HEK293 (cell line): ENCODE data around the gene RP2.

Experiments
- CTCF ChIA-PET: fragments of 350-600 bp; formaldehyde crosslinking; extraction: SDS; loops from one replicate; lab custom pipeline; 2021; ENCODE audit warnings: antibody characterized with exemption; lab: Yijun Ruan, JAX
- POLR2A ChIA-PET: fragments of 300-600 bp; formaldehyde crosslinking; extraction: SDS; loops from one replicate; lab custom pipeline; 2020; ENCODE audit warnings: antibody characterized with exemption, inconsistent platforms; lab: Yijun Ruan, JAX
- H3K27ac ChIP-seq: fragments of 200-500 bp; sonication (Bioruptor generic); 2 replicates; pipeline ENCODE4 v1.5.1; 2014; ENCODE audit warnings: low read depth, low read length, control low read depth, inconsistent platforms; ENCODE audit errors: extremely low read depth
- H3K36me3 ChIP-seq, 2 experiments: fragments of 200-500 bp in 1 of 2; sonication (Bioruptor generic) in 1 of 2; 1 replicate in 1 of 2; 2 replicates in 1 of 2; pipeline ENCODE4 v1.5.1; 2014 to 2017; ENCODE audit warnings: inconsistent platforms in 2 of 2, low read length in 2 of 2; ENCODE audit not compliant: control insufficient read depth in 2 of 2, insufficient read depth in 1 of 2
- H3K4me1 ChIP-seq: fragments of 200-500 bp; sonication (Bioruptor generic); 2 replicates; pipeline ENCODE4 v1.5.1; 2014; ENCODE audit warnings: mild to moderate bottlenecking, low read length, inconsistent platforms; ENCODE audit not compliant: control insufficient read depth, insufficient read depth
- H3K4me3 ChIP-seq: 2 replicates; pipeline ENCODE4 v1.5.1; 2011; ENCODE audit warnings: low read depth, mild to moderate bottlenecking, control low read depth, low read length, moderate library complexity
- H3K9me3 ChIP-seq: fragments of 200-500 bp; sonication (Bioruptor generic); 2 replicates; pipeline ENCODE4 v1.5.1; 2014; ENCODE audit warnings: low read depth, low read length, inconsistent platforms; ENCODE audit not compliant: control insufficient read depth, insufficient read depth
- GLI4 ChIP-seq: fragments of 450-650 bp; formaldehyde crosslinking; IDR thresholded peaks from 2 replicates; pipeline ENCODE4 v1.5.1; 2016; ENCODE audit warnings: missing biosample characterization, missing genetic modification characterization
- SP7 ChIP-seq: fragments of 450-650 bp; formaldehyde crosslinking; IDR thresholded peaks from 2 replicates; pipeline ENCODE4 v1.5.1; 2016; ENCODE audit warnings: missing biosample characterization, missing genetic modification characterization
- ZBTB17 ChIP-seq: fragments of 450-650 bp; formaldehyde crosslinking; IDR thresholded peaks from 2 replicates; pipeline ENCODE4 v1.5.1; 2016; ENCODE audit warnings: missing biosample characterization, missing genetic modification characterization
- ZEB2 ChIP-seq: fragments of 450-650 bp; formaldehyde crosslinking; IDR thresholded peaks from 2 replicates; pipeline ENCODE4 v1.5.1; 2016; ENCODE audit warnings: missing biosample characterization, missing genetic modification characterization
- ZFP41 ChIP-seq: fragments of 450-650 bp; formaldehyde crosslinking; IDR thresholded peaks from 2 replicates; pipeline ENCODE4 v1.5.1; 2016; ENCODE audit warnings: missing biosample characterization, missing genetic modification characterization, borderline replicate concordance
- ZNF121 ChIP-seq: fragments of 450-650 bp; formaldehyde crosslinking; IDR thresholded peaks from 2 replicates; pipeline ENCODE4 v1.5.1; 2016; ENCODE audit warnings: missing biosample characterization, missing genetic modification characterization
- ZNF157 ChIP-seq: fragments of 450-650 bp; formaldehyde crosslinking; IDR thresholded peaks from 2 replicates; pipeline ENCODE4 v1.5.1; 2016; ENCODE audit warnings: missing biosample characterization, missing genetic modification characterization
- ZNF16 ChIP-seq: fragments of 450-650 bp; formaldehyde crosslinking; IDR thresholded peaks from 2 replicates; pipeline ENCODE4 v1.5.1; 2016; ENCODE audit warnings: low read depth, missing biosample characterization, missing genetic modification characterization
- ZNF248 ChIP-seq: fragments of 450-650 bp; formaldehyde crosslinking; IDR thresholded peaks from 2 replicates; pipeline ENCODE4 v1.5.1; 2017; ENCODE audit warnings: missing biosample characterization, missing genetic modification characterization
- ZNF266 ChIP-seq: fragments of 450-650 bp; formaldehyde crosslinking; IDR thresholded peaks from 2 replicates; pipeline ENCODE4 v1.5.1; 2016; ENCODE audit warnings: missing biosample characterization, missing genetic modification characterization, low read depth
- ZNF391 ChIP-seq: fragments of 450-650 bp; formaldehyde crosslinking; IDR thresholded peaks from 2 replicates; pipeline ENCODE4 v1.5.1; 2016; ENCODE audit warnings: low read depth, missing biosample characterization, missing genetic modification characterization, borderline replicate concordance
- ZNF529 ChIP-seq: fragments of 450-650 bp; formaldehyde crosslinking; IDR thresholded peaks from 2 replicates; pipeline ENCODE4 v1.5.1; 2017; ENCODE audit warnings: missing genetic modification characterization, missing biosample characterization; ENCODE audit not compliant: insufficient replicate concordance
- ZNF777 ChIP-seq: fragments of 450-650 bp; formaldehyde crosslinking; IDR thresholded peaks from 2 replicates; pipeline ENCODE4 v1.5.1; 2017; ENCODE audit warnings: missing biosample characterization, missing genetic modification characterization, borderline replicate concordance
- ZSCAN23 ChIP-seq: fragments of 450-650 bp; formaldehyde crosslinking; IDR thresholded peaks from 2 replicates; pipeline ENCODE4 v1.5.1; 2016; ENCODE audit warnings: missing biosample characterization, missing genetic modification characterization
- TF ChIP-seq, protein P1 (sequence below): fragments of 450-650 bp; formaldehyde crosslinking; IDR thresholded peaks from 2 replicates; pipeline ENCODE4 v1.5.1; 2016; ENCODE audit warnings: missing biosample characterization, missing genetic modification characterization
- TF ChIP-seq, protein P2 (sequence below): fragments of 450-650 bp; formaldehyde crosslinking; IDR thresholded peaks from 2 replicates; pipeline ENCODE4 v1.5.1; 2016; ENCODE audit warnings: missing biosample characterization, missing genetic modification characterization
- TF ChIP-seq, protein P3 (sequence below): fragments of 450-650 bp; formaldehyde crosslinking; IDR thresholded peaks from 2 replicates; pipeline ENCODE4 v1.5.1; 2017; ENCODE audit warnings: missing biosample characterization, missing genetic modification characterization
- TF ChIP-seq, protein P4 (sequence below): fragments of 450-650 bp; formaldehyde crosslinking; IDR thresholded peaks from 2 replicates; pipeline ENCODE4 v1.5.1; 2016; ENCODE audit warnings: missing biosample characterization, missing genetic modification characterization
- TF ChIP-seq, protein P5 (sequence below): fragments of 450-650 bp; formaldehyde crosslinking; IDR thresholded peaks from 2 replicates; pipeline ENCODE4 v1.5.1; 2017; ENCODE audit warnings: missing biosample characterization, missing genetic modification characterization

Gene RP2

DNA sequence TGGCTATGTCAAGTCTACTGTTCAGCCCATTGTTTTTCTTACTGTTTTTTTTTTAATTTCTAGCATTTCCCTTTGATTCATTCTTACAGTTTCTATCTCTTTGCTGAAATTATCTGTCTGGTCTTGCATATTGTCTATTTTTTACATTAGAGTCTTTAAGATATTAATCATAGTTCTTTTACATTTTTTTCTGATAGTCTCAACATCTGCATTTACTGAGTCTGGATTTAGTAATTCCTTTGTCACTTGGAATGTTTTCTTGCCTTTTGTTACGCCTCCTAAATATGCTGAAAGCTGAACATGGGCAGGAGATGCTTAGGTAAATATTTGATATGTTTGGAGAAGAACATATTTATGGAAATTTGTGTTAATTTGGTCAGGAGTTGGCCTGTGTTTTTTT is 85.8 kb downstream of the RP2 start:
- no peak overlapping the region for H3K27ac ChIP-seq
- H3K4me3 ChIP-seq: no peak overlapping the region
- no peaks in the 10 kb centered on the region for H3K36me3 ChIP-seq
- TF ChIP-seq ZNF529 (tag by site-specific recombination) (no peak), SP7 (tag by site-specific recombination) (no peak), ZNF391 (tag by site-specific recombination) (no peak), ZFP41 (tag by site-specific recombination) (no peak)
- no peaks in the 10 kb centered on the region; the same call in none of the 2 replicates for H3K9me3 ChIP-seq
- POLR2A ChIA-PET: no interaction called here
- CTCF ChIA-PET: interaction anchor here (0.6 kb wide), 1 partner anchor 110 kb away, joined by 3 read pairs; no protein-coding TSS in a partner anchor
- no peaks in the 10 kb centered on the region for H3K4me1 ChIP-seq

DNA sequence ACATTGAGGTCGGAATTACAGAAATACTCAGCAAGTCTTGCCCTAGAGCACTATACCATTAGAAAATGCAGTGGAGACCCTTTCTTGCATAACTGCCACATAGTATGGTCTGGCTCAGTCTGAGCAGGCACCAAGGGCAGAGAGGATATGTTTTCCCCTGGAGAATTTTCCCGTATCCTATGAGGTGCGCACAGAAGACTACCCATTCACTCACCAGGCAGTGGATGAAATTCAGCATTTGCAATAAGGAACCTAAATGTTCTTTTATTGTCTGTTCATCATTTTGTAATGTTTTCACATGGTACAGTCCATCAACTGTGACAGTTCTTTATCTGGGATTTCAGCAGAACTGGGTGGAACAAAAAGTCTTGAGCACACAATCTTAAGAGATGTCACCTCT is 90.9 kb downstream of the RP2 start:
- TF ChIP-seq, protein P1, sequence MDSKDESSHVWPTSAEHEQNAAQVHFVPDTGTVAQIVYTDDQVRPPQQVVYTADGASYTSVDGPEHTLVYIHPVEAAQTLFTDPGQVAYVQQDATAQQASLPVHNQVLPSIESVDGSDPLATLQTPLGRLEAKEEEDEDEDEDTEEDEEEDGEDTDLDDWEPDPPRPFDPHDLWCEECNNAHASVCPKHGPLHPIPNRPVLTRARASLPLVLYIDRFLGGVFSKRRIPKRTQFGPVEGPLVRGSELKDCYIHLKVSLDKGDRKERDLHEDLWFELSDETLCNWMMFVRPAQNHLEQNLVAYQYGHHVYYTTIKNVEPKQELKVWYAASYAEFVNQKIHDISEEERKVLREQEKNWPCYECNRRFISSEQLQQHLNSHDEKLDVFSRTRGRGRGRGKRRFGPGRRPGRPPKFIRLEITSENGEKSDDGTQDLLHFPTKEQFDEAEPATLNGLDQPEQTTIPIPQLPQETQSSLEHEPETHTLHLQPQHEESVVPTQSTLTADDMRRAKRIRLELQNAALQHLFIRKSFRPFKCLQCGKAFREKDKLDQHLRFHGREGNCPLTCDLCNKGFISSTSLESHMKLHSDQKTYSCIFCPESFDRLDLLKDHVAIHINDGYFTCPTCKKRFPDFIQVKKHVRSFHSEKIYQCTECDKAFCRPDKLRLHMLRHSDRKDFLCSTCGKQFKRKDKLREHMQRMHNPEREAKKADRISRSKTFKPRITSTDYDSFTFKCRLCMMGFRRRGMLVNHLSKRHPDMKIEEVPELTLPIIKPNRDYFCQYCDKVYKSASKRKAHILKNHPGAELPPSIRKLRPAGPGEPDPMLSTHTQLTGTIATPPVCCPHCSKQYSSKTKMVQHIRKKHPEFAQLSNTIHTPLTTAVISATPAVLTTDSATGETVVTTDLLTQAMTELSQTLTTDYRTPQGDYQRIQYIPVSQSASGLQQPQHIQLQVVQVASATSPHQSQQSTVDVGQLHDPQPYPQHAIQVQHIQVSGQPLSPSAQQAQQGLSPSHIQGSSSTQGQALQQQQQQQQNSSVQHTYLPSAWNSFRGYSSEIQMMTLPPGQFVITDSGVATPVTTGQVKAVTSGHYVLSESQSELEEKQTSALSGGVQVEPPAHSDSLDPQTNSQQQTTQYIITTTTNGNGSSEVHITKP (tag by site-specific recombination): peak; percentile 74
- TF ChIP-seq ZEB2 (tag by site-specific recombination): no peak
- Histone ChIP-seq H3K9me3 (no peaks in the 10 kb centered on the region; the same call in 1 of the 2 replicates), H3K4me3 (no peak overlapping the region), H3K4me1 (no peaks in the 10 kb centered on the region), H3K27ac (no peak overlapping the region), H3K36me3 (no peaks in the 10 kb centered on the region)
- ChIA-PET CTCF (no interaction called here), POLR2A (no interaction called here)

DNA sequence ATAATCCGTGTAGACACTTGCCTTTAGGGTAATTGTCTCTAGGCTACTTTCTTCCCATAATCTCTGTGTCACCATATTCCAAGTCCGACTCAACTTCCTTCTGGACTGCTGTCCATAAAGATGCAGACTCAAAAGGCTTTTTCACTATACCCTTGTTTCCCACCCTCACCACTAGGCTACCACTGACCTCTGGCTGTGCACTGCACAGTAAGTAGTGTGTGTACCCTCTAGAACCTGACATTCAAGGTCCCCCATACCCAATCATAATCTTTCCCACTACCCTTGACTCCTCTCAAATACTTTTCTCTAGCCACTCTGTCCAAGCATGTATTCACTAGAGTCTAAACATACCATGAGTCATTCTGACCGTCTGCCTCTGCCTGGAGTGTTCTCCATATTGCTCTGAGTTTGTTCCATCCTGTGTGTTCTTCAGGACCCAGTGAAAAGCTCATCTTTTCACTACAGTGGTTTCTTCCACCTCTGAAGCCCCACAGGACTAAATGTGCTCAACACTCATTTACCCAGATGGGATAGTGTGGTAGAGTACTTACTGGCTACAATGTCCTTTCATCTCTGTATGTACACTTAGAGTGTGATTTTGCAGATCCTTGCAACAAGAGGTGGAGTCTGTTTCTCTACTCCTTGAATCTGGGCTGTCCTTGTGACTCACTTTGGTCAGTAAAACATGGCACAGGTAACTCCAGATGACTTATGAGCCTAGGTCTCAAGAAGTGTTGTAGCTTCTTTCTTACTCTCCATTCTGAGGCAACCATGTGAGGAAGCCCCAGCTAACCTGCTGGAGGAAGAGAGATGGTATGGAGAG is 92.8 kb downstream of the RP2 start:
- H3K36me3 ChIP-seq: no peaks in the 10 kb centered on the region
- POLR2A ChIA-PET: no interaction called here
- H3K4me3 ChIP-seq: no peak overlapping the region
- H3K27ac ChIP-seq: no peak overlapping the region
- no peaks in the 10 kb centered on the region for H3K9me3 ChIP-seq
- no peaks in the 10 kb centered on the region for H3K4me1 ChIP-seq
- CTCF ChIA-PET: interaction anchor here (1.0 to 2.2 kb wide), 2 partner anchors 17 to 26 kb away, joined by 4 to 9 read pairs; no protein-coding TSS in a partner anchor
- no peak for TF ChIP-seq ZBTB17 (tag by site-specific recombination)
- TF ChIP-seq, protein P2, sequence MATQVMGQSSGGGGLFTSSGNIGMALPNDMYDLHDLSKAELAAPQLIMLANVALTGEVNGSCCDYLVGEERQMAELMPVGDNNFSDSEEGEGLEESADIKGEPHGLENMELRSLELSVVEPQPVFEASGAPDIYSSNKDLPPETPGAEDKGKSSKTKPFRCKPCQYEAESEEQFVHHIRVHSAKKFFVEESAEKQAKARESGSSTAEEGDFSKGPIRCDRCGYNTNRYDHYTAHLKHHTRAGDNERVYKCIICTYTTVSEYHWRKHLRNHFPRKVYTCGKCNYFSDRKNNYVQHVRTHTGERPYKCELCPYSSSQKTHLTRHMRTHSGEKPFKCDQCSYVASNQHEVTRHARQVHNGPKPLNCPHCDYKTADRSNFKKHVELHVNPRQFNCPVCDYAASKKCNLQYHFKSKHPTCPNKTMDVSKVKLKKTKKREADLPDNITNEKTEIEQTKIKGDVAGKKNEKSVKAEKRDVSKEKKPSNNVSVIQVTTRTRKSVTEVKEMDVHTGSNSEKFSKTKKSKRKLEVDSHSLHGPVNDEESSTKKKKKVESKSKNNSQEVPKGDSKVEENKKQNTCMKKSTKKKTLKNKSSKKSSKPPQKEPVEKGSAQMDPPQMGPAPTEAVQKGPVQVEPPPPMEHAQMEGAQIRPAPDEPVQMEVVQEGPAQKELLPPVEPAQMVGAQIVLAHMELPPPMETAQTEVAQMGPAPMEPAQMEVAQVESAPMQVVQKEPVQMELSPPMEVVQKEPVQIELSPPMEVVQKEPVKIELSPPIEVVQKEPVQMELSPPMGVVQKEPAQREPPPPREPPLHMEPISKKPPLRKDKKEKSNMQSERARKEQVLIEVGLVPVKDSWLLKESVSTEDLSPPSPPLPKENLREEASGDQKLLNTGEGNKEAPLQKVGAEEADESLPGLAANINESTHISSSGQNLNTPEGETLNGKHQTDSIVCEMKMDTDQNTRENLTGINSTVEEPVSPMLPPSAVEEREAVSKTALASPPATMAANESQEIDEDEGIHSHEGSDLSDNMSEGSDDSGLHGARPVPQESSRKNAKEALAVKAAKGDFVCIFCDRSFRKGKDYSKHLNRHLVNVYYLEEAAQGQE (tag by site-specific recombination): no peak
- TF ChIP-seq GLI4 (tag by site-specific recombination): no peak
- no peak for TF ChIP-seq ZNF777 (tag by site-specific recombination)
- no peak for TF ChIP-seq ZNF248
- TF ChIP-seq ZNF157: no peak
- no peak for TF ChIP-seq ZNF16
- no peak for TF ChIP-seq ZSCAN23
- no peak for TF ChIP-seq ZNF266
- TF ChIP-seq, protein P3, sequence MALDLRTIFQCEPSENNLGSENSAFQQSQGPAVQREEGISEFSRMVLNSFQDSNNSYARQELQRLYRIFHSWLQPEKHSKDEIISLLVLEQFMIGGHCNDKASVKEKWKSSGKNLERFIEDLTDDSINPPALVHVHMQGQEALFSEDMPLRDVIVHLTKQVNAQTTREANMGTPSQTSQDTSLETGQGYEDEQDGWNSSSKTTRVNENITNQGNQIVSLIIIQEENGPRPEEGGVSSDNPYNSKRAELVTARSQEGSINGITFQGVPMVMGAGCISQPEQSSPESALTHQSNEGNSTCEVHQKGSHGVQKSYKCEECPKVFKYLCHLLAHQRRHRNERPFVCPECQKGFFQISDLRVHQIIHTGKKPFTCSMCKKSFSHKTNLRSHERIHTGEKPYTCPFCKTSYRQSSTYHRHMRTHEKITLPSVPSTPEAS (tag by site-specific recombination): no peak
- TF ChIP-seq, protein P4, sequence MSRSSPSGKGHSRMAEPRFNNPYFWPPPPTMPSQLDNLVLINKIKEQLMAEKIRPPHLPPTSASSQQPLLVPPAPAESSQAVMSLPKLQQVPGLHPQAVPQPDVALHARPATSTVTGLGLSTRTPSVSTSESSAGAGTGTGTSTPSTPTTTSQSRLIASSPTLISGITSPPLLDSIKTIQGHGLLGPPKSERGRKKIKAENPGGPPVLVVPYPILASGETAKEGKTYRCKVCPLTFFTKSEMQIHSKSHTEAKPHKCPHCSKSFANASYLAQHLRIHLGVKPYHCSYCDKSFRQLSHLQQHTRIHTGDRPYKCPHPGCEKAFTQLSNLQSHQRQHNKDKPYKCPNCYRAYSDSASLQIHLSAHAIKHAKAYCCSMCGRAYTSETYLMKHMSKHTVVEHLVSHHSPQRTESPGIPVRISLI: no peak
- no peak for TF ChIP-seq ZNF121 (tag by site-specific recombination)
- TF ChIP-seq, protein P5, sequence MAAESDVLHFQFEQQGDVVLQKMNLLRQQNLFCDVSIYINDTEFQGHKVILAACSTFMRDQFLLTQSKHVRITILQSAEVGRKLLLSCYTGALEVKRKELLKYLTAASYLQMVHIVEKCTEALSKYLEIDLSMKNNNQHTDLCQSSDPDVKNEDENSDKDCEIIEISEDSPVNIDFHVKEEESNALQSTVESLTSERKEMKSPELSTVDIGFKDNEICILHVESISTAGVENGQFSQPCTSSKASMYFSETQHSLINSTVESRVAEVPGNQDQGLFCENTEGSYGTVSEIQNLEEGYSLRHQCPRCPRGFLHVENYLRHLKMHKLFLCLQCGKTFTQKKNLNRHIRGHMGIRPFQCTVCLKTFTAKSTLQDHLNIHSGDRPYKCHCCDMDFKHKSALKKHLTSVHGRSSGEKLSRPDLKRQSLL (tag by site-specific recombination): no peak
